ENCODE data around the gene ARHGAP24.
"Not testable (repeated sequence)": the region's sequence is repeated elsewhere in the genome, so short reads cannot be mapped to it uniquely, and the experiment has no call there.

Gene ARHGAP24

GRCh38 chr4:85639946-85640345, 165.0 kb downstream of the ARHGAP24 start:
- H3K9me3 ChIP-seq (ENCODE audit: control insufficient read depth in 2 of 2, low read length in 2 of 2): no peaks in the 10 kb centered on the region
- no peak overlapping the region for H3K27ac ChIP-seq (ENCODE audit: low read depth in 2 of 2, low read length in 2 of 2)
- no peaks in the 10 kb centered on the region for H3K4me1 ChIP-seq (ENCODE audit: control insufficient read depth in 2 of 2, insufficient read depth in 2 of 2, low read length in 2 of 2)
- H3K36me3 ChIP-seq (ENCODE audit: control insufficient read depth in 2 of 2, insufficient read depth in 2 of 2, low read length in 2 of 2): no peaks in the 10 kb centered on the region
- H3K4me3 ChIP-seq (ENCODE audit: low read length in 2 of 2): no peak overlapping the region
- no peaks in the 10 kb centered on the region for H3K27me3 ChIP-seq (ENCODE audit: control insufficient read depth in 2 of 2, insufficient read depth in 2 of 2, low read length in 2 of 2)
- no peak overlapping the region for H3K9ac ChIP-seq (ENCODE audit: low read depth in 1 of 2, low read length in 2 of 2)

GRCh38 chr4:85642356-85643100, 167.6 kb downstream of the ARHGAP24 start:
- no peak overlapping the region for H3K4me3 ChIP-seq (ENCODE audit: low read length in 2 of 2)
- H3K36me3 ChIP-seq (ENCODE audit: control insufficient read depth in 2 of 2, insufficient read depth in 2 of 2, low read length in 2 of 2): no peaks in the 10 kb centered on the region
- no peak overlapping the region for H3K27ac ChIP-seq (ENCODE audit: low read depth in 2 of 2, low read length in 2 of 2)
- no peaks in the 10 kb centered on the region for H3K9me3 ChIP-seq (ENCODE audit: control insufficient read depth in 2 of 2, low read length in 2 of 2)
- no peaks in the 10 kb centered on the region for H3K27me3 ChIP-seq (ENCODE audit: control insufficient read depth in 2 of 2, insufficient read depth in 2 of 2, low read length in 2 of 2)
- no peaks in the 10 kb centered on the region for H3K4me1 ChIP-seq (ENCODE audit: control insufficient read depth in 2 of 2, insufficient read depth in 2 of 2, low read length in 2 of 2)
- H3K9ac ChIP-seq (ENCODE audit: low read depth in 1 of 2, low read length in 2 of 2): no peak overlapping the region

GRCh38 chr4:85644061-85644460, 169.1 kb downstream of the ARHGAP24 start:
- no peak overlapping the region for H3K9ac ChIP-seq (ENCODE audit: low read depth in 1 of 2, low read length in 2 of 2)
- no peaks in the 10 kb centered on the region for H3K27me3 ChIP-seq (ENCODE audit: control insufficient read depth in 2 of 2, insufficient read depth in 2 of 2, low read length in 2 of 2)
- no peaks in the 10 kb centered on the region for H3K36me3 ChIP-seq (ENCODE audit: control insufficient read depth in 2 of 2, insufficient read depth in 2 of 2, low read length in 2 of 2)
- no peaks in the 10 kb centered on the region for H3K4me1 ChIP-seq (ENCODE audit: control insufficient read depth in 2 of 2, insufficient read depth in 2 of 2, low read length in 2 of 2)
- H3K9me3 ChIP-seq (ENCODE audit: control insufficient read depth in 2 of 2, low read length in 2 of 2): no peaks in the 10 kb centered on the region
- no peak overlapping the region for H3K4me3 ChIP-seq (ENCODE audit: low read length in 2 of 2)
- no peak overlapping the region for H3K27ac ChIP-seq (ENCODE audit: low read depth in 2 of 2, low read length in 2 of 2)

DNA sequence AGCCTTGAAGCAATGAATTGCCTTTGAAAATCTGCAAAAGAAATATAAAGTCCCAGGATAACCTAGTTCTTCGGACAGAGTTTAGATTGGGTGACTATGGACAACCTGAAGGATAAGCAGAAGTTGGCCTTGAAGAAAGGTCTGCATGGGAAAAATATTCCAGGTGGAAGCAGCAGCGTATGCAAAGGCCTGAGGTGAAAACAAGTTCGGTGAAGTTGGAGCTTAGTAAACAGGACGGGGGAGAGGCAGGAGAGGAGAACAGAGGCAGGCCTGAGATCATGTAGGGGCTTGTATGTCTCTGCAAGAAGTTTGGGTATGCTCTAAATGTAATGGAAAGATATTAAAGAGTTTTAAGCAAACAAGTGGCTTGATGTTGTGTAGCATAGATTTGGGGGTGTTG, 176.0 kb downstream of the ARHGAP24 start:
- Histone ChIP-seq H3K36me3 (ENCODE audit: control insufficient read depth in 2 of 2, insufficient read depth in 2 of 2, low read length in 2 of 2) (no peaks in the 10 kb centered on the region), H3K4me3 (ENCODE audit: low read length in 2 of 2) (no peak overlapping the region), H3K9ac (ENCODE audit: low read depth in 1 of 2, low read length in 2 of 2) (no peak overlapping the region), H3K9me3 (ENCODE audit: control insufficient read depth in 2 of 2, low read length in 2 of 2) (no peaks in the 10 kb centered on the region), H3K4me1 (ENCODE audit: control insufficient read depth in 2 of 2, insufficient read depth in 2 of 2, low read length in 2 of 2) (no peaks in the 10 kb centered on the region), H3K27me3 (ENCODE audit: control insufficient read depth in 2 of 2, insufficient read depth in 2 of 2, low read length in 2 of 2) (no peaks in the 10 kb centered on the region), H3K27ac (ENCODE audit: low read depth in 2 of 2, low read length in 2 of 2) (no peak overlapping the region)

- H3K9ac ChIP-seq (ENCODE audit: low read depth in 1 of 2, low read length in 2 of 2): no peak overlapping the region
- H3K27ac ChIP-seq (ENCODE audit: low read depth in 2 of 2, low read length in 2 of 2): no peak overlapping the region
- no peaks in the 10 kb centered on the region for H3K4me1 ChIP-seq (ENCODE audit: control insufficient read depth in 2 of 2, insufficient read depth in 2 of 2, low read length in 2 of 2)
Measured at GRCh38 chr4:85656759-85657505, 182.0 kb downstream of the ARHGAP24 start.

GRCh38 chr4:85658766-85659439, 184.0 kb downstream of the ARHGAP24 start:
- H3K36me3 ChIP-seq (ENCODE audit: control insufficient read depth in 2 of 2, insufficient read depth in 2 of 2, low read length in 2 of 2): no peaks in the 10 kb centered on the region
- H3K9me3 ChIP-seq (ENCODE audit: control insufficient read depth in 2 of 2, low read length in 2 of 2): no peaks in the 10 kb centered on the region
- no peaks in the 10 kb centered on the region for H3K27me3 ChIP-seq (ENCODE audit: control insufficient read depth in 2 of 2, insufficient read depth in 2 of 2, low read length in 2 of 2)
- H3K4me3 ChIP-seq (ENCODE audit: low read length in 2 of 2): no peak overlapping the region
- H3K4me1 ChIP-seq (ENCODE audit: control insufficient read depth in 2 of 2, insufficient read depth in 2 of 2, low read length in 2 of 2): no peaks in the 10 kb centered on the region
- H3K27ac ChIP-seq (ENCODE audit: low read depth in 2 of 2, low read length in 2 of 2): no peak overlapping the region
- no peak overlapping the region for H3K9ac ChIP-seq (ENCODE audit: low read depth in 1 of 2, low read length in 2 of 2)

More at GRCh38 chr4:85656759-85657505, 182.0 kb downstream of the ARHGAP24 start:
- Histone ChIP-seq H3K27me3 (ENCODE audit: control insufficient read depth in 2 of 2, insufficient read depth in 2 of 2, low read length in 2 of 2) (no peaks in the 10 kb centered on the region), H3K36me3 (ENCODE audit: control insufficient read depth in 2 of 2, insufficient read depth in 2 of 2, low read length in 2 of 2) (no peaks in the 10 kb centered on the region), H3K9me3 (ENCODE audit: control insufficient read depth in 2 of 2, low read length in 2 of 2) (no peaks in the 10 kb centered on the region), H3K4me3 (ENCODE audit: low read length in 2 of 2) (no peak overlapping the region)

DNA sequence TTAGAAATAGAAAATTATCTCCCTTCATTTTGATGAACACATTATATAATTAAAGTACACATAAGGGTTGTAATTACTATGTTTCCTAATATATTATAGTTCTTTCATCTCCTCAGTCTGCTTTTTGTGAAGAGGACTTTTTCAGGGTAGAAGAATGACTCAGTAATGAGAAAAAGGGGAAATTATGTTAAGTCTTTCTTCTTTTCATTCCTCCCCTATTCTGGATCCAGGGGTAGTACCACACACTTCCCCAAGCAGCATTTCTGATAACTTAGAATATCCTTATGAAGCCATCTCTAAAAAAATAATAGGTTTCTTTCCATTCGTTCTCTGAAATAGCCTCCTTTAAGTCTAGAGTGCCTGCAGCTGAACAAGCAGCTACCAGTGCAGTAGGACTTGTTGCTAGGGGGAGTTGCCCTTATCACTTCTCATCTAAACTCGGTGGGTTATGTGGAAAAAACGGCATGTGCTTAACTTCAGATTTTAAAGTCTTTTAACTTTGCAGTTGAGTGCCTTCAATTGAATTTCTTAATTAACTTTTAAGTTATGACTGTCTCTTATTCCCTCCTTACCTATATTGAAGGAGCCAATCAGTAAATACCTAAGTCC, 184.8 kb downstream of the ARHGAP24 start:
- Histone ChIP-seq H3K9me3 (ENCODE audit: control insufficient read depth in 2 of 2, low read length in 2 of 2) (no peaks in the 10 kb centered on the region), H3K4me3 (ENCODE audit: low read length in 2 of 2) (no peak overlapping the region), H3K4me1 (ENCODE audit: control insufficient read depth in 2 of 2, insufficient read depth in 2 of 2, low read length in 2 of 2) (no peaks in the 10 kb centered on the region), H3K9ac (ENCODE audit: low read depth in 1 of 2, low read length in 2 of 2) (no peak overlapping the region), H3K36me3 (ENCODE audit: control insufficient read depth in 2 of 2, insufficient read depth in 2 of 2, low read length in 2 of 2) (no peaks in the 10 kb centered on the region), H3K27ac (ENCODE audit: low read depth in 2 of 2, low read length in 2 of 2) (no peak overlapping the region), H3K27me3 (ENCODE audit: control insufficient read depth in 2 of 2, insufficient read depth in 2 of 2, low read length in 2 of 2) (no peaks in the 10 kb centered on the region)

GRCh38 chr4:85666625-85667024, 191.7 kb downstream of the ARHGAP24 start:
- H3K4me3 ChIP-seq (ENCODE audit: low read length in 2 of 2); H3K9me3 ChIP-seq (ENCODE audit: control insufficient read depth in 2 of 2, low read length in 2 of 2); H3K27ac ChIP-seq (ENCODE audit: low read depth in 2 of 2, low read length in 2 of 2); H3K4me1 ChIP-seq (ENCODE audit: control insufficient read depth in 2 of 2, insufficient read depth in 2 of 2, low read length in 2 of 2); H3K9ac ChIP-seq (ENCODE audit: low read depth in 1 of 2, low read length in 2 of 2); H3K27me3 ChIP-seq (ENCODE audit: control insufficient read depth in 2 of 2, insufficient read depth in 2 of 2, low read length in 2 of 2); H3K36me3 ChIP-seq (ENCODE audit: control insufficient read depth in 2 of 2, insufficient read depth in 2 of 2, low read length in 2 of 2): not testable (repeated sequence)

DNA sequence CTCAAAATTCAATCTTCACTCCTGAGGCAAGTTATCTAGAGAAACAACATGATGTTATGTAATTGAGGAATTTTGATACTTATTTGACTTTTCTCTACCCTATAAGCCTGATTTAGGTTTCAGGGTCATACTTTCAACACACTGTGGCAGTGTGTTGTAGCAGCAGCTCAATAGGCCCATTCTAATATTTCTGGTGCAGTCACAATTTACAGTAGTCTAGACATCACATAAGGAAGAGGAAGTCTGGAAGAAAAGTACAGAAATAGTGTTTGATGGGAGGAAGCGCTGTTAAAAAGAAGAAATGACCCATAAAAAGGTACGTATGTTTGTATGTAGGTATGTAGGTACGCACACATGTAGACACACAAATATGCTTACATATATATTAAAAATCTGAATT, 194.3 kb downstream of the ARHGAP24 start:
- Histone ChIP-seq H3K36me3 (ENCODE audit: control insufficient read depth in 2 of 2, insufficient read depth in 2 of 2, low read length in 2 of 2) (no peaks in the 10 kb centered on the region), H3K4me1 (ENCODE audit: control insufficient read depth in 2 of 2, insufficient read depth in 2 of 2, low read length in 2 of 2) (no peaks in the 10 kb centered on the region), H3K9ac (ENCODE audit: low read depth in 1 of 2, low read length in 2 of 2) (no peak overlapping the region), H3K4me3 (ENCODE audit: low read length in 2 of 2) (no peak overlapping the region), H3K9me3 (ENCODE audit: control insufficient read depth in 2 of 2, low read length in 2 of 2) (no peaks in the 10 kb centered on the region), H3K27ac (ENCODE audit: low read depth in 2 of 2, low read length in 2 of 2) (no peak overlapping the region), H3K27me3 (ENCODE audit: control insufficient read depth in 2 of 2, insufficient read depth in 2 of 2, low read length in 2 of 2) (no peaks in the 10 kb centered on the region)

Data from mucosa of rectum (tissue), 2 donors.